NCI-H128 (cell line): ENCODE data around the gene ALK.

Experiments
- DNase-seq: peaks from one replicate; lab custom pipeline; 2025; ENCODE audit not compliant: unreplicated experiment; lab: John Stamatoyannopoulos, UW

The ALK gene

GRCh38 chr2:29423061-29423666 lies 498.2 kb downstream of the ALK start:
- DNase-seq, result no peak

DNA sequence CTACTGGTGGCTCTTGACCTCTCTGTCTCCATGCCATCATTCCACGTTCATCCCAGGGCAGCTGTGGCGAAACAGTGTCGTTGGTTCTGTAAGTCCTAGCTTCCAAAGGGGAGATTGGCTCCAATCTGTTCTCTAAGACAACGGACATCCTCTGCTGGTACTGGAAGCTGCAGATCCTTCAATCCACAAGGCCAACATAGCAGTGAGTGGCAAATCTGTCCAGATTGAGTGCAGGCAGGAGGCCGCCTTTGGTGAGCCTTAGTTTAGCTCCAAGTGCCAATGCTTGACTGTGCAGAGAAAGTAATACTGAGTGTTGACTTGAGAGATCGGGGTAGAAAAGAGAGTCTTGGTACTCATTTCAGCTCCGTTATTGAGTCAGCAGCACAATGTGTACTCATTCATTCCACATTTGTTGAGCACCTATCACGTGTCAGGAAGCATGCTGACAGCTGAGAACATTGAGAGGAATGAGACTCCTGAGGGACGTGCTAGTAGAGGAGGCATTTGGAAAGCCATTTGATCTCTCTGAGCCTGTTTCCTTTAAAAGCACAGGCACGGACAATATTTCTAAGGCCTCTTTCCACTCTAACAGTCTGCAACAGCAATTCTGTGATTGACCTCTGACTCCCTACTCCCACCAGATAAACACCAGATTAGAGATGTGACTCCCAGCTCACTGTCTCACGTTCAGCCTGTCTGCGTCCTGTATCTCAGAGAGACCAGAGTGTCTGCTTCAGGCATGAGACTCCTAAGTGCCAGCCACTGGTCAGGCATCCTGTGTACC lies 500.2 kb downstream of the ALK start:
- DNase-seq, result no peak

DNA sequence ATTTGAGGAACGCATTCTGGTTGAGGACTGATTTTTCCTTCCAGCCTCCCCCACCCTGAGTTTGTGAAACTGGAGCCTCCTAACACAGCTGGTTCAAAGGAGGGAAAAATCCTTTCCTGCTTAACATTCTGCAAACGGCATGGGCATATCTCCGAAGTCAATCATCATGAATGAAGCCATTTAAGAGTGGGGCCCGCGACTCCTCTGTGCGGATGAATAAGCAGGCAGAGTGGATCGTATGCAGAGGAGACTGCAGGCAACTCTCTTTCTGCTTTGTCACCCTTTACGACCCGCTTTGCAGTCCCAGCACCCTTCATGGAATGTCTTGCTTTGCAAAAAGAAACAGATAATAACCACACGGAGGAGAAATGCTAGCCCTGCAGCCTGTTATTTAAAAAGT lies 500.9 kb downstream of the ALK start:
- no peak for DNase-seq

- DNase-seq, result no peak
Observed at GRCh38 chr2:29417630-29418029, 503.8 kb downstream of the ALK start.

- DNase-seq, result no peak
Observed at GRCh38 chr2:29412197-29412925, 509.0 kb downstream of the ALK start.

- DNase-seq, result no peak
Observed at GRCh38 chr2:29405707-29406106, 515.7 kb downstream of the ALK start.

DNA sequence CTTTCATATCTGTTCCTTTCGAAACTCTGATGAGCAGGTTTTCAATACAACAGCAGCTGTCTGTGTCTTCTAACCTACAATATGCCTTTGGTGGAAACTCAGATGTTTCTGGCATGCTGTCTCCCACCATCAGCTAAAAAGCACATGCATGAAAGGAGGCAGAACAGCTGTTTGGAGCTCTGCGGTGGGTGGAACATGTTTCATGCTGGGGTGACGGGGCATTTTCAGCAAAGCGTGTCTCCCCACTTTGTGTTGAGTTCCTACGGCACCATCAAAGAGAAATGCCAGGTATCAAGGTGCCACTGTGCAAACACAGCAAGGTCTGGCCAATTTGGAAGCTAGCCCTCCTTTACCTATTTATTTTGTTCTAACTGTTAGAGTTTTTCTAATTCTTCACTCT lies 516.1 kb downstream of the ALK start:
- no peak for DNase-seq

GRCh38 chr2:29401994-29402393 lies 519.4 kb downstream of the ALK start:
- DNase-seq, result no peak

DNA sequence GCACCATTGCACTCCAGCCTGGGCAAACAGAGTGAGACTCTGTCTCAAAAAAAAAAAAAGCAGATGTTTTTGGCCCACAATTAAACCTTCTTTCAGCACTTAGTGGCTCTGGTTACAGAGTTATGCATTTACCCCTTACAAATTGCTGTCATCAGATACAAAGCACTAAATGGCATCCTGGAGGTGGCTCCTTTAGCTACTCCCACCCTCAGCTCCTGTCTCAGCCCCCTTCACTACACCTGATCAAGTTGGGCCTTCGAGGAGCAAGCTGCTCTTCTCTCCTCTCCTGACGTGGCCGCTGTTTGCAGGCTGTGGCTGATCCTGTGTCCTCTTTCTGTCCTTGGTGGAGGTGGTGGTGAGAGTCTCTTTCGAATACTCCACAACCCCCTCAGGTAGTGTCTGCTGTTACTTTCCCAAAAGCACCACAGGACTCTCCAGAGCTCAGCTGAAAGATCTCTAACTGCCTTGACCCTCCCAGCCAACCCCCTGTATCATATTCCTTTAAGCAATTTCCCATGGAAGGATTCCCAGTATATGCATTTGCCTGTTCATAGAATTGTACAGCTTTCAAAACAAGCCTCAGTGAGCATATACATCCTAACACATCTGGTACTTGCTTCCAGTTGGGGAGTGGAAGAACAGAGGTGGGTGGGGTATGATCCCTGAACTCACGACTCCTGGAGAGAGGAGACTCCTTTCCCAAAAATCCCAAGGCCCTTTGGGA lies 520.3 kb downstream of the ALK start:
- no peak for DNase-seq

- DNase-seq, result no peak
Observed at GRCh38 chr2:29398384-29399237, 522.8 kb downstream of the ALK start.

DNA sequence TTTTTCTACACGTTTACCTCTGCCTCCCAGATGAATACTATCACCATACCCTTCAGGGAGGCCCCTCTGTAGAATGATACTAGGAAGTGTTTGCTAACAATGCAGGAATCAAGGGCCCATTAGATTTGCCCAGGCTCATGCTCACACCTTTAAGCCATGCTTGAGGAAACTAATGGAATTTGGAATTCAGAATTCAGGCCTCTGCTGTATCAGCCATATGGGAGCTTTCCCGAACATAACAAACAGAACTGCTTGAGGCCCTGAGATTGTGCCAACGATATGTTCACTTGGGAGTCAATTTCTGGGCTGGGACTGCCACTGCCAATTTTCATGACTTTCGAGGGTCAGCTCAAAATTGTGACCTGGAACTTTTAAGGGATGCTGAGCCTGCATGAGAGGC lies 523.7 kb downstream of the ALK start:
- no peak for DNase-seq

GRCh38 chr2:29397039-29397438 lies 524.3 kb downstream of the ALK start:
- DNase-seq, result no peak

GRCh38 chr2:29394981-29395350 lies 526.4 kb downstream of the ALK start:
- no peak for DNase-seq

- DNase-seq, result no peak
Observed at GRCh38 chr2:29394311-29394980, 526.9 kb downstream of the ALK start.

DNA sequence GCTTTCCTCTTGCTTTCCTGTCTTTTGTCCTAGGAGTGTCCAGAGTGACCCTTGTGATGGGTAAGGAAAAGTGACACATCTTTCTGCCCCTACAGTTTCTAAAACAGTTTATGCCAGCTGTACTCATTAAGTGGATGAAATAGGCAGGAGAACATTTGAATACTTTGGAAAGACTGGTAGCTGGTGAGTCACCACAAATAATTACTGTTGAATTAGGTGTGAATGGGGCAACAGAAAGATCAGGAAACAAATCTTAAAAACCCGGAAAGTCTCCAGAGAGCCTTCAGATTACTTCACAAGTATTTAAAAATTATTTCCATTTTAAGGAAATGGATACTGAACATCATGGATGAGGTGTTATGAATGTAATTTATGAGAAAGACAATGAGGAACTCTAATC lies 527.7 kb downstream of the ALK start:
- no peak for DNase-seq

GRCh38 chr2:29392774-29393173 lies 528.6 kb downstream of the ALK start:
- DNase-seq, result no peak

- no peak for DNase-seq
Observed at GRCh38 chr2:29390136-29390535, 531.2 kb downstream of the ALK start.

DNA sequence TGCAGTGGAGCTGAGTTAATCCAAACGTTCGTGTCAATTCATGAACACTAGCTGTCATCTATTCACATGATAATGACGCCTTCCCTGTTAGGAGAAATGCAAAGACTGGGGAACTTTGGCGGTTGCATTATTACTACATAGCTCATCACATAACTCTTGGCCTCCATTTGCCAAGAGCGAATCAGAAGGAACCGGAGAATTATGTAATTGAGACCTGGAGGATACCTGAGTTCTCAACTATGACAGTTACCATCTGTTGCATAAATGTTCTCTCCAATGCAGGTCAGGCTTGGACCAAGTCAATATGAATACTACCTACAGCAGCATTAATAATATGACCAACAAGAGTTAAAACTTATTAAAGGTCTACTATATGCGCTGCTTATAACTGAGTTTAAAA lies 531.7 kb downstream of the ALK start:
- no peak for DNase-seq

DNA sequence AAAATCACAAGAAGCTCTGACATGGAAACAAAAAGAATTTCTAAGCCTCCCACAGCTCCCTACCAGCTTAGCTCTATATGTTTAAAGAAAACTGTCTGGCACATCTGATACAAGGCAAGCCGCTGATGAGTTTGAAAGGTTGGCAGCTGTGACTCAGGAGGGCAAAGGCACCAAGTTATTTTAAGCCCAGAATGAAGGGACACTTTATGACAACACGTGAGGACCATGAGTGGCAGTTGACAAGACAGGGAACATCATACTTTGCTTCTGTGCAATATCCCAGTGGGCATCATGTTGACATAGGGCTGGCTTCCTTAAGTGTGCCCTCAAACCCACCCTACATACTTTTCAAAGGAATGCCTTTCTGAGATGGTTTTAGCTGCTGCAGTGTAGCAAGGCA lies 533.3 kb downstream of the ALK start:
- DNase-seq, result no peak

DNA sequence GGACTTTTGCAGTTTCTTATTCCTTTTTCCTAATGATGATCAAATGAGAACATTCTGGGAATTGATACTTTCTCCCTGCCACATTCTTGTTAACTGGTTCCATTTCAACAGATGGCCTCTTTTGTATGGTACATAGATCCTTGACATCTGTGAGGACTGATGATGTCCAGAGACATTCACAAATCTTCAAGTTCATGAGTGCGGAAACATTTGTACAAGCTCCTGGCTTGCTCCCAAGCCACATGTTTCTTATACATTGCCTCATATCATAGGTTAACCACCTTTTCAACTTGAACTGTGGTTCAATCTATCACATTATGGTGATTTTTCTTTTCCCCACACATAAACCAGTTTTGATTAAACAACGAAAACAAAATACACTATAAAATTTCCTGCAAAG lies 538.9 kb downstream of the ALK start:
- no peak for DNase-seq
